ENCODE measurements around the gene DUS3L. TPM values are rescaled to one million over a fixed set of nuclear protein-coding genes. Genes with fewer than 3 reads are reported as not detected.

The DUS3L gene
- total RNA-seq, 4 donors from 2014 or later, result 20.3 to 34.1 (median 27.3) TPM

GRCh38 chr19:5821521-5822180 is 30.7 kb upstream of the DUS3L start:
- intact Hi-C loops (cut with DNase I), result no loop called here
- Histone ChIP-seq H3K27ac (replicated peaks in 1 of 4) (no peak overlapping the region), H3K9me3 (no peaks in the 10 kb centered on the region), H3K27me3 (peaks cover 0 to under 1% (median 0%) of the 10 kb centered on the region in 4 donors), H3K4me3 (no peak overlapping the region), H3K36me3 (no peaks in the 10 kb centered on the region), H3K4me1 (peaks cover 9 to 26% (median 18%) of the 10 kb centered on the region in 4 donors)
- no peak for DNase-seq (ENCODE audit: extremely low spot score)
- 57% methylated on average over 8 of the region's 8 CpGs for WGBS
- TF ChIP-seq POLR2AphosphoS5 (IDR thresholded peaks at IDR 0.05) (no peak), POLR2A (IDR thresholded peaks at IDR 0.05; ENCODE audit: low read depth) (no peak), EP300 (IDR thresholded peaks at IDR 0.05) (no peak), CTCF (IDR thresholded peaks at IDR 0.05) (no peak)

GRCh38 chr19:5820785-5821184 is 29.8 kb upstream of the DUS3L start:
- no peak for DNase-seq (ENCODE audit: extremely low spot score)
- peaks cover 6 to 19% (median 14%) of the 10 kb centered on the region in 4 donors for H3K4me1 ChIP-seq
- TF ChIP-seq EP300 (IDR thresholded peaks at IDR 0.05) (no peak), CTCF (IDR thresholded peaks at IDR 0.05) (no peak), POLR2A (IDR thresholded peaks at IDR 0.05; ENCODE audit: low read depth) (no peak), POLR2AphosphoS5 (IDR thresholded peaks at IDR 0.05) (no peak)
- H3K9me3 ChIP-seq, result no peaks in the 10 kb centered on the region
- no peak overlapping the region for H3K27ac ChIP-seq (replicated peaks in 1 of 4)
- H3K27me3 ChIP-seq, result no peaks in the 10 kb centered on the region
- no peak overlapping the region for H3K4me3 ChIP-seq
- 49% methylated on average over 6 of the region's 6 CpGs for WGBS
- no peaks in the 10 kb centered on the region for H3K36me3 ChIP-seq
- intact Hi-C loops (cut with DNase I), result no loop called here

GRCh38 chr19:5818594-5818993 is 27.6 kb upstream of the DUS3L start:
- H3K4me3 ChIP-seq, result no peak overlapping the region
- TF ChIP-seq CTCF (IDR thresholded peaks at IDR 0.05) (no peak), POLR2A (IDR thresholded peaks at IDR 0.05; ENCODE audit: low read depth) (no peak), POLR2AphosphoS5 (IDR thresholded peaks at IDR 0.05) (no peak), EP300 (IDR thresholded peaks at IDR 0.05) (no peak)
- H3K27me3 ChIP-seq, result no peaks in the 10 kb centered on the region
- no peaks in the 10 kb centered on the region for H3K9me3 ChIP-seq
- intact Hi-C loops (cut with DNase I), result no loop called here
- DNase-seq (ENCODE audit: extremely low spot score), result no peak
- H3K27ac ChIP-seq (replicated peaks in 1 of 4), result no peak overlapping the region
- WGBS, result 89% methylated on average over 3 of the region's 10 CpGs
- H3K4me1 ChIP-seq, result peaks cover 6 to 19% (median 14%) of the 10 kb centered on the region in 4 donors
- H3K36me3 ChIP-seq, result no peaks in the 10 kb centered on the region

- H3K27ac ChIP-seq (replicated peaks in 1 of 4), result no peak overlapping the region
- peaks cover 0 to 10% (median 2%) of the 10 kb centered on the region in 4 donors for H3K36me3 ChIP-seq
- H3K9me3 ChIP-seq, result no peaks in the 10 kb centered on the region
- H3K4me3 ChIP-seq, result no peak overlapping the region
- intact Hi-C loops (cut with DNase I), result no loop called here
- 89% methylated on average over 2 of the region's 2 CpGs for WGBS
- no peak for TF ChIP-seq POLR2AphosphoS5 (IDR thresholded peaks at IDR 0.05)
- TF ChIP-seq EP300 (IDR thresholded peaks at IDR 0.05), result no peak
- TF ChIP-seq POLR2A (IDR thresholded peaks at IDR 0.05; ENCODE audit: low read depth), result no peak
- TF ChIP-seq CTCF (IDR thresholded peaks at IDR 0.05), result no peak
- peaks cover 5 to 9% (median 8%) of the 10 kb centered on the region in 4 donors for H3K4me1 ChIP-seq
- H3K27me3 ChIP-seq, result no peaks in the 10 kb centered on the region
- no peak for DNase-seq (ENCODE audit: extremely low spot score)
These were observed 26.3 kb upstream of the DUS3L start for GRCh38 chr19:5817218-5817617.

- DNase-seq (ENCODE audit: extremely low spot score), result no peak
- no peaks in the 10 kb centered on the region for H3K27me3 ChIP-seq
- TF ChIP-seq POLR2AphosphoS5 (IDR thresholded peaks at IDR 0.05), result no peak
- no peak for TF ChIP-seq EP300 (IDR thresholded peaks at IDR 0.05)
- no peak for TF ChIP-seq POLR2A (IDR thresholded peaks at IDR 0.05; ENCODE audit: low read depth)
- TF ChIP-seq CTCF (IDR thresholded peaks at IDR 0.05), result no peak
- H3K36me3 ChIP-seq, result peaks cover 0 to 10% (median 2%) of the 10 kb centered on the region in 4 donors
- no peak overlapping the region for H3K27ac ChIP-seq (replicated peaks in 1 of 4)
- WGBS, result 80% methylated on average over 6 of the region's 11 CpGs
- intact Hi-C loops (cut with DNase I), result no loop called here
- H3K4me3 ChIP-seq, result no peak overlapping the region
- no peaks in the 10 kb centered on the region for H3K9me3 ChIP-seq
- H3K4me1 ChIP-seq, result no peaks in the 10 kb centered on the region
These were observed 23.9 kb upstream of the DUS3L start for GRCh38 chr19:5814852-5815246.

Measured in esophagus muscularis mucosa (tissue), 4 donors.